HG02678 (cell line): Measurements from ENCODE around the gene SLX9.

Experiments used
- ATAC-seq: cut with Tn5 transposase; IDR thresholded peaks from one replicate; pipeline ENCODE4 v1.9.1; 2021; ENCODE audit warnings: mild to moderate bottlenecking, moderate library complexity; ENCODE audit not compliant: unreplicated experiment

Gene SLX9

DNA sequence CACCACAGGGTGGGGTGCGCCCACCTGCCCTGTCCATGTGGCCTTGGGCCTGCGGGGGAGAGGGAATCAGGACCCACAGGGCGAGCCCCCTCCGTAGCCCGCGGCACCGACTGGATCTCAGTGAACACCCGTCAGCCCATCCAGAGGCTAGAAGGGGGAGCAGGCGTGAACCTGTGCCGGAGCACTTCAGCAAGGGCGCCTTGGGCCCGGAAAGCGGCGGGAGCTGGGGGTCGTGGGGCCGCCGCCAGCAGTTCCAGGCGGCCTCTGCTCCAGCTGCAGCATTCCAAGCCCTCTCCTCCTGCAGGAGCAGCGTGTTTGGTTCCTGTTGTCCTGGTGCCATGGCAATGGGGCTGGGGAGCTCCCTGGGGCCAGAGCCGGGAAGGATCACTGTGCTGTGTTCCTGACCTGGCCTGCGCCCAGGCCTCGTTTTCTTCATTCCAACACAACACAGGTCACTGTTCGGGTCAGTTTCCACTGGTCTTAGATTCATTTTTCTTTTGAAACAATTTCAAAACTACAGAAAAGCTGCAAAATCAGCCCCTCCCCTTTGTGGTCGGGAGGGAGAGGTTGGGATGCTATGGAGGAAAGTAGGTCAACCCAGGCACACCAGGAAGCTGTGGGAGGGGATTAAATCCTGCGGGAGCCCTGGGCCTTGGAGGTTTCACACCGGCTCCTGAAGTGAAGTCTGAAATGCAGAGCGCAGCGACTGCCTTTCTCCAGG lies 18.8 kb downstream of the SLX9 start:
- ATAC-seq, result no peak

DNA sequence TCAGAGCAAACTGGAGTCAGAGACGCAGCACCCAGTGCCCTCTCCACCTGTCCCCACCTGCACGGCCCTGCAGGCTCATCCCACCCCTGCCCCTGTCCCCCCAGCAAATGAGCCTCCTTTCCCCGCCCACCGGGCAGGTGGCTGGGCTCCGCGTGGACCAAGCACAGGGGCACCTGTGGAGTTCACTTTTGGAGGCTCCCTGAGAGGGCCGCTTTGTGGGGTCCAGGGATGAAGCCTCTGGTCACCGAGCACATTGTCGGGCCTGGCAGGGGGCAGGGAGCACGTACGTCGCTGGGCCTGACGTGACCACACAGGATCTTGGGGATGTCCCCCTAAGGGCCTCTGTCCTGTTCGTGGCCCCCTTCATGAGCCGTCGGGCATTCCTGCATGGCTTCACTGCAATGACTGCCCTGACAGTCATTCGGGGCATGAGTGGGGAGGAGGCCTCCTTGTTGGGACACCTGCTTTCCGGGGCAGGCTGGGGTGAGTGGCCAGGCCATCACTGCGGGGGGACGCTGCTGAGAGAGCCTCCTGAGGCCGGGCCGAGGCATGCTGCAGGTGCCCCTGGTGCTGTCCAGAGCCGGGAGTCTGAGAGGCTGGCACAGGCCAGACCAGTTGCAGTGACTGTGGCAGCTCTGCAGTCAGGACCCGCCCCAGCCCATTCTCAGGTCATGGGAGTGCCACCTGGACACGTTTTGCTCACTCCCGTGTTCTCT lies 19.7 kb downstream of the SLX9 start:
- no peak for ATAC-seq

DNA sequence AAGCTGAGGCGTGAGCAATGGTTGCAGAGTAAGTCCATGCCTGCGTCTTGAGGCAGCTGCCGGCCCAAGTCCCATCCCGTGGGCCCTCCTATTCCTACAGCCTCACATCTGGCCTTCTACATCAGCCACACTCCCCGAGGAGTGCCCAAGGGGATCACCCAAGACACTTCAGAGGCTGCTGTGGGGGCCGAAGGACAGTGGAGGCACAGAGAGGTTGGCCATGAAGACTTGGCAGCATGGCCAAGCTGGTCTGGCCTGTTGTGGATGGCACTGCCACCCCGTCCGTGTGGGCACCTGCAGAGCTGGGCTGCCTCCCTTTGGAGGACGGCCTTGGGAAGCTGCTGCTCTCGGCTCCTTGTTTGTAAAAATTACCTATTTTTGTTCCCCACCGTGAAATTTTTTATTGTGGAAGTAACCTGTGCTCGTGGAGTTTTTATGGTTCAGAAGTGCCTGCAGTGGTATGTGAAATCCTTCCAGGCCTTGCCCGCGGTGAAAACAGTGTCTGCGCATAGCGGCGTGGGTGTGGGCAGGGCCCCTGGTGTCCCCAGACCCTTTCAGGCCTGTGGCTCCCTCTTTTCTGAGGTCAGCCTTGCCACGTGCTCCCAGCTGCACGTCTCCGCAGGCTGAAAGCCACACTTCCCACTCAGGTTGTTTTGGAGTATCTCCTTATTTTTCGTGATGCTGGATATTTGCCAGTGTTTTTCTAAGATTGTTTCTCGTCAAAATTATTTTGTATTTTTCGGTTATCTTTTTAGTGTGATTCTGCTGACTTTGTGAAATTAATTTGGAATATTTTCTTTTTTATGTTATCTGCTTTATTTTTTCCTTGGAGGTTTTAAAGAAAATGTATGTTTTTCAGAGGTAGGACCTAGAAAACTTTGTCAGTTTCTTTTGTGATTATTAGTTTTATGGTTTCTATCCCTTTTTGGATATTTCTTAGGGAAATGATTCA lies 20.6 kb downstream of the SLX9 start:
- no peak for ATAC-seq

DNA sequence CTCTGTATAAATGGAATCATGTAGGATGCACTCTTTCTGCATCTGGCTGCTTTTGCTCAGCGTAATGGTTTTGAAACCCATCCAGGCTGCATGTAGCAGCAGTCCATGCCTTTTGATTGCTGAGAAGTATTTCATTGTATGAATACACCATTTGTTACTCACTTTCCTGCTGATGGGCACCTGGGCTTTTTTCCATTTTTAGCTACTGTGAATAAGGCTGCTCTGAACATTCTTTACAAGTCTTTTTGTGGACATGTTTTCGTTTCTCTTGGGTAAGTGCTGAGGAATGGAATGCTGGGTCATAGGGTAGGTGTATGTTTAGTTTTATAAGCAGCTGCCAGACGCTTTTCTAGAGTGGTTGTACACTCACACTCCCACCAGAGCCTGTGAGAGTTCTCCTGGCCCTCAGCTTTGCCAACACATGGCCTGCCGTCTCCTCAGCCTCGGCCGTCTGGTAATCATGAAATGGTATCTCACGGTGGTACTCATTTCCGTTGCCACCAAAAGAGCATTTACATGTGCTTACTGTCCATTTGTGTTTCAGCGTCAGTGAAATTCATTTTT lies 22.7 kb downstream of the SLX9 start:
- ATAC-seq, result no peak

DNA sequence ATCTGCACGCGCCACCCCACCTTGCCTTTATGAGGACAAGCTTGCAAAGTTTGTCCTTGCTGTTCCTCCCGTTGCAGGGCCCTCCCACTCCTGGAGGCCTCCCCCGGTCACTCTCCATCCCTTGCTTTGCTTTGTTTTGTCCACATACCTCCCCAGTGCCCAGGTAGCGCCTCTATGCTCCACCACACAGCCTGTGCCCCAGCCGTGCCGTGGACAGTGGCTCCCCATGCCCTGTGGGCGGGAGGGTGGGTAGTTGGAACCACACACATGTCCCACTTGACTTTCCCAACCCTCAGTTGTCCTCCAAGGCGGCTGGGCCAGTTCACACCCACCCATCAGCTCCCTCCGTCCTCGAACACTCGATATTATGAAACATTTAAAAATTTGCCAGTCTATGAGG lies 24.6 kb downstream of the SLX9 start:
- no peak for ATAC-seq

DNA sequence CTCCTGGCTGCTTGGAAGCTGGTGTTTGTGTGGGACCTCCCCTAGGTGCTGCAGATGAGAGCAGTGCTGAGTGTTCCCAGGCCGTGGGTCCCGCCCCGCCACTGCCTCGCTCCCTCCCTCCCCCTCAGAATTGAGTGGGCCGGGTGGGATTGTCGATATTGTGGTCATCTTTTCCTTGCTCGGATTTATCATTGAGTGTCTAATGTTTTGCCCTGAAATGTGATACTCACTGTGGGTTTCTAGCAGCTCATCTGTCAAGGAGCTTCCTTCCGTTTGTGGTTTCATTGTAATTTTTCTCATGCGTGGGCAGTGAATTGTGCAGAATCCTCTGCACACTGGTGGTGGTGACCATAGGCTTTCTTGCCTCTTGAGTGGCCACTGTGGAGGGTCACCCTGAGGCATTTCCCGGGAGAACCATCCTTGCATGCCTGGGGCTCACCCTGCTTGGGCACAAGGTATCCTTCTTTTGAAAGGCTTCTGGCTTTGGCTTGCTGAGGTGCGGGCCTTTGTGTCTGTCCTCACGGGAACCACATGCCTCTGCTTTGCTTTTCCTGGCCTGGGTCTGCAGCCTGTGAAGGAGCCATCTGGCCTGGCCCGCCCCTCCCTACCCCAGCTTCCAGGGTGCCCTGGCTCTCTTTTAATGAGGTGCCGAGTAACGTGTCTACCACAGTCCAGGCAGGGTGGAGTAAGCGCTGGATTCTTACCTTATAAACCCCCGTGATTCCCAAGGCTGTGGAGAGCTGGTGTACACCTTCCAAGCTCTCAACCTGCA lies 25.6 kb downstream of the SLX9 start:
- ATAC-seq, result no peak

DNA sequence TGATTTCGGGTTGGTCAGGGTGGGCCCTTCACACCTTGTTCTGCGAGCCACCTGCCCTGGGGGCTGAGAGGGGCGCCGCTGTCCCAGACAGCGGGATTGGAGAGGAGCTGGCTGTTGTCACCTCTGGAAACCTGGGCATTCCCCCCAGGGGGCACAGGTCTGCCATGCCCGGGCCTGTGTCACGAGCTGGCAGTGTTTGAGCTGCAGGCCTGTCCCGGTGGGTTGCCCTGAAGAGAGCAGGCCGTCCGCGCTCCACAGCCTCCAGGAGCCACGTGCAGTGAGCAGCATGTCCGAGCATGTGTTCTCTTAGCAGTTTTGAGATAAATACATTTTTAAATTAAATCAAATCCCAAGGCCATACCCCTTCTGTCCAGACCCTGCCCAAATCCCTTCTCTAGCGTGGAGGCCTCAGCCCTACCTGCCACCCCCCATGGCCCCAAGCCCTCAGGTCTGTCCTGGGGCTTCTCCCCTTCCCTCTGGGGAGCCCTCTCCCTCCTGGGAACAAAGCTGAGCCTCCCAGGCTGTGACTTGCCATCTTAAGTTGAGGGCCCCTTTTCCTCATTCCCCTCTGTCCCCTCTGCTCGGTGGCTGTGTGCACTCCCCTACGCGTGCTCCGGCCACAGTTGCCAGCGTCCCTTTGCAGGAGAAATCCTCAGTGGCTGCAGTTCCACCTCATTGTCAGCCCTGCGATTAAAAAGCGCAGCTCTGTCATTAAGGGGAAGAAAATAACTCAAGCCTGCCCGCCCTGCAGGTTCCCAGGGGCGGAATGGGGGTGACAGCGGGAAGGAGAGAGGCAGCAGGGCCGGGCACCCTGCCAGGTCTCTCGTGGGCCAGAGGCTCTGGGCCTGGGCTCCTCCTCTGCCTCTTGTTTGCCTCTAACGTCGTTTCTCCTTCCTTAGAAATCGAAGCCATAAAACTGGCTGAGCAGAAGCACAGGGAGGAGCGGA lies 26.6 kb downstream of the SLX9 start:
- ATAC-seq, result no peak

DNA sequence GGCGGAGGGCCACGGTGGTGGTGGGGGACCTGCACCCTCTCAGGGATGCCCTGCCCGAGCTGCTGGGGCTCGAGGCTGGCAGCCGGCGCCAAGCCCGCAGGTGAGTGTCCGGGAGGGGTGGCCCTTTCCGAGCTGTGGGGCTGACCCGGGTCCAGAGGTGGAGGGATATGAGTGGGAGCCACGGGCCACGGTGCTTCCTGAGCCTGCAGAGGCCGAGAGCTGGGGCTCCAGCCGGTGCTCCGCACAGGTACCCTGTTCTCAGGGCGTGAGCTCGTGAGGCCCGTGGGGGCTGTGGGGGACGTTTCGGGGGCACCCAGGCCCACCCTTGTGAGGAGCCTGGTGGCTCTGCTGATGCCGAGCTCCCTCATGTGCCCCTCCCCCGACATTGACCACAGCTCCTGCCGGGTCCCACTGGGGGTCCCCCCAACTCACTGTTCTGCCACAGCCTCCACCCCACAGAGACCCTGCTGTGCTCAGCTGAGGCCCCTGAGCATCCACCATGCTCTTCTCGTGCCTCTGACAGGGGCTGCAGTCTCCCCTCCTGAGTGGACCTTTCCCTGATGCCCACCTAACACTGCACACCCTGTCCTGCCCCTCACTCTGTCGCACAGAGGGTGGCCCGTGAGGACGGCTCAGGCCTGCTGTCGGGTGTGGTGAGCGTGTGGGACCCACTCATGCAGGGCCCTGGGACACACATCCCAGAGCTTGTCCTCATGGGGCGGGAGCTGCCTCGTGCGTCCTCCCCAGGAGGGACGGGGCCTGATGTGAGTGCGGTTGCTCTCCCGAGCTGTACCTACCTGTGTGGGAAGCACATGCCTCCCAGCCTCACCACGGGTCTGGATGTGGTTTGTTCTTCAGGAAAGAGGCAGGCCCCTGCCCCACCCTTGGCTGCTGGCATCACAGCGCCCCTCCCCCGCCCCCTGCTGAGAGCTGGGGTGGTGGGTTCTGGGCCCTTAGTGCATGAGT lies 27.5 kb downstream of the SLX9 start:
- no peak for ATAC-seq

DNA sequence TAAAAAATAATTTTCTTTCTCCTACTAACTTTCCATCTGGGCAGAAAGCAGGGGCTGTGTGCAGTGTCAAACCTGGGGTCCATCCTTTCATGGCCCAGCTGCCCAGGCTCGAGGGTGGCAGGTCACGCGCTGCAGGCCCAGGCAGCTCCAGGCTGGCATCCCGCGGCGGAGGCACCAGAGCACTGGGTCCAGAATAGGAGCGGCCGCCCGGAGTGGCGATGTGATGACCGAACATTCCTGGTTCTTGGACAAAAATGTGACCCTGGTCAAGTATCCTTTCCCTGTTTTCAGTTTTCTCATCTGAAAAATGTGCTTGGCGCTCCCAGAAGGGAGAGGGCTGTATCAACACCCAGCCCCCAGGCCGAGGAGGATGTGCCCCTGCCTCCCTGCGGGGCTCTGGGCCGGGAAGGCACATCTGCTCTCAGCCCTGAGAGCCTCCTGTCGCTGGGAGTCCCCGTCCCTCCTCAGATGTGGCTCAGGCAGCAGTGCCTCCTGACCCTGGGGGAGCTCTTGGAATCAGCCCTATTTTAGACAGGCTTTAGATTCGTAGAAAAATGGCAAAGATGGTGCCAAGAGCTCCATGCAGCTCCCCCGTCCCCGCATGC lies 29.3 kb downstream of the SLX9 start:
- ATAC-seq, result no peak

DNA sequence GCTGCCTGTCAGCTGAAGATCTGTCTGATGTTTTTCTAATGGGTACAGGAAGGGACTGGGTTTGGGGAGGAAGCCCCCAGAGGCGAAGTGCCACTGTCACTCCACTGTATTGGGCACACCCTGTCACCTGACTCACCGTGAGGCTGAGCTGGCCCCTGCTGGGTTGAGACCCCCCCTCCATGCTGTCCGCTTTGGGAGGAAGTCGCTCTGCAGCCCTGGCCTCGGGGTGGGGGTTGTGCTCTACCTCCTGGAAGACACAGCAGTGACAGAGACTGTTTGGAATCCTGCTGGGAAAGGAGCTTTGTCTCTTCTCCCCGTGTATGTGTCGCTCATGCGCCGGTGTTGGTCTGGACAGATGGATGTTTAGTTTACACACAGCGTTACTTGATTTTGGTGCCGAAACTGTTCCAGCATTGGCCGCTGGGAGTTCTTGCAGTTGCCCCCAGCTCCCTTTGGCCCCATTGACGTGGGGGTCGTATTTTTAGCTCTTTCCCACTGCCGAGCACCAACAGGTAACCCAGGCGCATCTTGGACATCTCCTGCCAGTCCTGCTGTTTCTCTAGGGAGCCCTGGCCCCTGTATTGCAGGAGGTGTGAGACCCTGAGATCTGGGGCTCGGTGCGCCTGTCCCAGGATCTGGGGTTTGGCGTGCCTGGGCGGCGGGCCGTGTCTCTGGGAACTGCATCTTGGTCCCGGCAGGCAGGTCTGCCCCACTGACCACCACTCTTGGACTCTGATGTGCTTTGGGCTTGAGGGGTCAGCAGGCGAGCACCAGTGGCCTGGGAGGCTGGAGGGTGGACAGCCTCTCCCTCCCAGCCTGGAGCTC lies 30.3 kb downstream of the SLX9 start:
- ATAC-seq, result no peak

DNA sequence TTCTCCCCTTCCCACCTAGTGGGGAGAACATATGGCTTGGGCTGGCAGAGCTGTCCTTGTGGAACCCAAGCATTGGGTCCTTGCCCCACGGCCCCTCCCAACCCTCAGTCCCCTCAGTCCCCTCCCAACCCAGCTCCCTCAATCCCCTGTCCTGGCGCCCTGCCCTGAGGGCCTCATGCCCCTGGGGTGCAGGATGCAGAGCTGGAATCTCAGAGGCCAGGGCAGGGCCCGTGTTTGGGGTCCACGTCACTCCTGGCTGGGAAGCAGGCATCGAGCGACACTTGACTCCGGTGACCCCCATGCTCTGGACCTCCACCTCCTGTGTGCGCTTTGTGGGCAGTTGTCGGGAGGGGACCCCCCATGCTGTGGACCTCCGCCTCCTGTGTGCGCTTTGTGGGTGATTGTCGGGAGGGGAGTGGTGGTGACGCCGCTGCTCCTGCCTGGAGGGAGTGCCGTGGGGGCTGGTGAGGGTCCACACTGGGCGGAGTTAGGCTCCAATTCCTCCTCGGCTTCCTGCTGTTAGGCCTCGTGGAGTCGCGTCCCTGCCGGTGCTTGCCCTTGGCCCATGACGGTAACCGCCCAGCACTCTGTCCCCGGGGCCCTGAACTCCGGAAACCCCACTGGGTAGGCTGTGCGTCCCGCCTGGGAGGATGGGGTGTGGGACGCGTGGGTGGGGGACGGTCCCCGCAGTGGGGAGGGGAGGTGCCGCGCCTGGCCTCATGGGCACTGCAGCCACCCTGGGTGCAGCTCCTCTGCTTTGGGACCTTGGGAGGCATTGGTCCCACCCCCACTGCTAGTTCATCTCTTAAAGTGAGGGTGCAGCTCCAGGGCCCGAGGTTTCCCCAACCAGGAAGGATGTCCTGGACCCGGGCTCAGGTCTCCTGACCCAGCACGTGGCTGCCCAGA lies 31.2 kb downstream of the SLX9 start:
- ATAC-seq, result no peak

DNA sequence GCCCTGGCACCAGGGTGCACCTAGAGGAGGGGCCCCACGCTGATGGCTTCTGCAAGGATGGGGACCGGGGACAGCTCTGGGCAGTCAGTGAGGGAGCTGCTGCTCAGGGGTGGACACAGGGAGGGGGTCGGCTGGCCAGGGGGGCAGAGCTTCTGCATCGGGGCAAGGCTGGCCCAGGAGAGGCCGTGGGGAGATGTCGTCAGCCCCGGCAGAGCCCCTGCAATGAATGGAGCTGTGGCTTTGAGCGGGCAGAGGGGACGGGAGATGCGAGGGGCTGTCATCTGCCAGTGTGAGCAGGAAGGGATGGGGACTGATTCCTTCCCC lies 31.8 kb downstream of the SLX9 start:
- ATAC-seq, result no peak

DNA sequence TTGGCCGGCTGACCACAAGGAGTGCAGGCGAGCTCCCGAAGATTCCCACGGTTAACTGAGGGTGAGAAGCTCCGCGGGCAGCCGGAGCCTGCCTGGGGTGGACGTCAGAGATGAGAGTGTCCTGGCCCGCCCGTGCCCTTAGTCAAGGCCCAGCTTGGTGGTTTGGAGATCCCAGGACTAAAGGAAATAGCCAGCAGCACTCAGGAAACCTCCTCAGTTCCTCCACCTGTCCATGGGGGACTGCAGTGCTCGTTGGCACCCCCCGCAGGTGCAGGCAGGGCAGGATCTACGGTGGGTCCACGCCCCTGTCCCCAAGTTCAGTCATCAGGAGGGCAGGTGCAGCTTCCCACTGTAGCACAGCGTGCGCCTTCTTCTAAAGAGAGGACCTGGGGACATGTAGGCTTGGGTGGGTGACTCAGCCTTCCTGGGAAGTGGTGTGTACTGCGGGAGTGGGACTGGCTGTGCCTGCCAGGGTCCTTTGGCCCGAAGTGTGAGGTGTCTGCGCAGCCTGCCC lies 32.5 kb downstream of the SLX9 start:
- no peak for ATAC-seq

DNA sequence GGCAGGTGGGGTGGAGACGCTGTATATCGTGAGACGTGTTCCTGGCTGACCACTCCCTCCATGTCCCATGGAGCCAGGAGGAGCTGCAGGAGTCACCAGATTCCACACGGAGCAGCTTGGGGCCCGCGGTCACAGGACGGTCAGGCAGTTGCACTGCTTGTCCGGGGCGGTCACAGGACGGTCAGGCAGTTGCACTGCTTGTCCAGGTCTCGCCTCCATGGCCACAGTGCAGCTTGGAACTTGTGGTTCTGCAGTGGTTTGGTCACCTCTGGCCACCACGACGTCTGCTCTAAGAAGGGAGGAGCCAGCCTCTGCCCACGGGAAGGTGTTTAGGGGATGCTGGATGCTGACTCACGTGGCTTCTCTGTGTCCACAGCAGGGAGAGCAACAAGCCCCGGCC lies 33.0 kb downstream of the SLX9 start:
- ATAC-seq, result no peak

DNA sequence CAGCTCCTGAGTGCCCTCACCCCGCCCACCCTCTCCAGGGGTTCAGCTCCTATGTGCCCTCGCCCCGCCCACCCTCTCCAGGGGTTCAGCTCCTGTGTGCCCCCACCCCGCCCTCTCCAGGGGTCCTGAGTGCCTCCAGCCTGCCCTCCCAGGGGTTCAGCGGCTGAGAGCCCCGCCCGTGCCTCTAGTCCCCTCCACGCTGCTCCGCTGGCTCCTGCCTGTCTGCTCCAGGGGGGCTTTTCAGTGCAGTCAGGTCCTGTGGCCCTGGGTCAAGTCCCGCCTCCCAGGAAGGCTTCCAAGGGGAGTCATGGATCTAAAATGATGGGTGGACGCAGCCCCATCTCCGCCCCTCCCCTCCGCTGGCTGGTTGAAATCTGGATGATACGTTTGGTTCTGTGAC lies 33.8 kb downstream of the SLX9 start:
- no peak for ATAC-seq

DNA sequence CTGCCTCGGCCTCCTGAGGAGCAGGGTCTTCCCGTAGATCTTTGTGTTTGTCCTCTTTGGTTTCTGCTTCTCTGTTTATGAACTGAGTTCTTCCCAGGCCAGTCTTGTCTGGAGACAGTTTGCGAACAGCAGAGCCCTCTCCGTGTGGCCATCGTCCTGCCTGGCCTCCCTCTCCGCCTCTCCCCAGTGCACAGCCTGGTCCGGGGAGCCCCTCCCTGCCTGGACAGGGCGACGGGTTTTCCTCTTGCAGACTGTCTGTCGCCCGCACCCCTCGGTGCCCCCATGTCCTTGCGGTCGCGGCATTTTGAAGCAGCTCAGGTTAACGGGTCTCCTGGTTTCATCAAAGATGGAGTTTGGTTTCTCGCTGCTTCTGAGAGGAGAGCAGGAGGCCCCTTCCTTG lies 34.8 kb downstream of the SLX9 start:
- ATAC-seq, result no peak
